Measurements from ENCODE around the gene CCDC122.

DNA sequence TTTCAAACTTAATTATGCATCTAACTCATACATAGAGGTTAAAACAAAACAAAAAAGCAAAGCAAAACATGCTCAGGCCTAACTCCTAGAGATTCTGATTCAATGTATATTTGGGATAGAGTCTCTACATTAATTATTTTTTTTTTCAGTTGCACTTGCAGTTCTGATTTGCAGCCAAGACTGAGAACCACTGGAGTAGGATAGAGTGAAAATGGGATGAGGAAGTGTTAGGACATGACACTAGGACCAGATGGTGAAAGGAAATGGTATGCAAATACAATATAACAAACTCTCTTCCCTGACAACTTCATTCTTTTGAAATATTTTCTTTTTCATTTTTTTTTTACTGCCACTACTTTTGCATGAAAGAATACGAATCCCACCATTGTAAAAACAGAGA lies 1.8 kb downstream of the CCDC122 start:
- TF ChIP-seq CTCF (conservative IDR thresholded peaks at IDR 0.05): no peak
- TF ChIP-seq ZFX (IDR thresholded peaks at IDR 0.05): no peak

Data from C4-2B (cell line).